ENCODE measurements around the gene BBOF1. TPM values are rescaled to one million over a fixed set of nuclear protein-coding genes. Genes with fewer than 3 reads are reported as not detected.
A peak's percentile ranks its signal among the peaks of the same experiment; 100 is the strongest.

The BBOF1 gene
- total and polyA plus RNA-seq, 12 donors = 1.4 to 29.3 (median 5.3) TPM

- intact Hi-C loops (cut with DNase I) = no loop called here
- no peak for TF ChIP-seq POLR2A (IDR thresholded peaks at IDR 0.05)
- TF ChIP-seq, protein P1, sequence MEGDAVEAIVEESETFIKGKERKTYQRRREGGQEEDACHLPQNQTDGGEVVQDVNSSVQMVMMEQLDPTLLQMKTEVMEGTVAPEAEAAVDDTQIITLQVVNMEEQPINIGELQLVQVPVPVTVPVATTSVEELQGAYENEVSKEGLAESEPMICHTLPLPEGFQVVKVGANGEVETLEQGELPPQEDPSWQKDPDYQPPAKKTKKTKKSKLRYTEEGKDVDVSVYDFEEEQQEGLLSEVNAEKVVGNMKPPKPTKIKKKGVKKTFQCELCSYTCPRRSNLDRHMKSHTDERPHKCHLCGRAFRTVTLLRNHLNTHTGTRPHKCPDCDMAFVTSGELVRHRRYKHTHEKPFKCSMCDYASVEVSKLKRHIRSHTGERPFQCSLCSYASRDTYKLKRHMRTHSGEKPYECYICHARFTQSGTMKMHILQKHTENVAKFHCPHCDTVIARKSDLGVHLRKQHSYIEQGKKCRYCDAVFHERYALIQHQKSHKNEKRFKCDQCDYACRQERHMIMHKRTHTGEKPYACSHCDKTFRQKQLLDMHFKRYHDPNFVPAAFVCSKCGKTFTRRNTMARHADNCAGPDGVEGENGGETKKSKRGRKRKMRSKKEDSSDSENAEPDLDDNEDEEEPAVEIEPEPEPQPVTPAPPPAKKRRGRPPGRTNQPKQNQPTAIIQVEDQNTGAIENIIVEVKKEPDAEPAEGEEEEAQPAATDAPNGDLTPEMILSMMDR (IDR thresholded peaks at IDR 0.05) = no peak
- H3K4me1 ChIP-seq (replicated peaks in 1 of 2) = peaks cover 3 to 12% of the 10 kb centered on the region in 2 donors
- H3K27me3 ChIP-seq = no peaks in the 10 kb centered on the region
- WGBS, 4 donors = 2 to 4% (median 3%) methylated on average over 8 of the region's 8 CpGs
- no peak for DNase-seq
- peak overlapping the region; percentile 84 to 100 (median 97) for H3K27ac ChIP-seq
- H3K9me3 ChIP-seq (replicated peaks in 1 of 3) = no peaks in the 10 kb centered on the region
- H3K4me3 ChIP-seq = peak overlapping the region in 3 of 4 donors; percentile 75 to 96 (median 82)
- no peaks in the 10 kb centered on the region for H3K36me3 ChIP-seq (replicated peaks in 1 of 2)
These were observed 969 bp upstream of the BBOF1 start for GRCh38 chr14:74018174-74018585.

GRCh38 chr14:74019408-74020137 lies 424 bp downstream of the BBOF1 start:
- Histone ChIP-seq H3K9me3 (replicated peaks in 1 of 3) (no peaks in the 10 kb centered on the region), H3K36me3 (replicated peaks in 1 of 2) (no peaks in the 10 kb centered on the region), H3K4me3 (peak overlapping the region in 2 of 4 donors; percentile 75 to 96), H3K4me1 (replicated peaks in 1 of 2) (peaks cover 3 to 12% of the 10 kb centered on the region in 2 donors), H3K27me3 (no peaks in the 10 kb centered on the region), H3K27ac (peak overlapping the region in 4 of 5 donors; percentile 60 to 100 (median 98))
- DNase-seq = peak in 3 of 7 donors; percentile 11 to 58 (median 13)
- TF ChIP-seq, protein P1 (IDR thresholded peaks at IDR 0.05) = no peak
- TF ChIP-seq POLR2A (IDR thresholded peaks at IDR 0.05) = no peak
- intact Hi-C loops (cut with DNase I) = no loop called here
- 3 to 13% (median 5%) methylated on average over 14 to 21 of the region's 21 CpGs for WGBS, 4 donors

GRCh38 chr14:74022346-74022745 lies 3.2 kb downstream of the BBOF1 start:
- Histone ChIP-seq H3K9me3 (replicated peaks in 1 of 3) (no peaks in the 10 kb centered on the region), H3K27me3 (no peaks in the 10 kb centered on the region), H3K4me3 (no peak overlapping the region), H3K4me1 (replicated peaks in 1 of 2) (peaks cover 3 to 12% of the 10 kb centered on the region in 2 donors), H3K27ac (no peak overlapping the region), H3K36me3 (replicated peaks in 1 of 2) (no peaks in the 10 kb centered on the region)
- 83 to 98% (median 87%) methylated on average over 4 of the region's 4 CpGs for WGBS, 4 donors
- intact Hi-C loops (cut with DNase I) = no loop called here
- DNase-seq = no peak
- TF ChIP-seq, protein P1 (IDR thresholded peaks at IDR 0.05) = no peak
- no peak for TF ChIP-seq POLR2A (IDR thresholded peaks at IDR 0.05)

GRCh38 chr14:74029136-74029535 lies 10.0 kb downstream of the BBOF1 start:
- Histone ChIP-seq H3K4me3 (no peak overlapping the region), H3K4me1 (replicated peaks in 1 of 2) (no peaks in the 10 kb centered on the region), H3K9me3 (replicated peaks in 1 of 3) (no peaks in the 10 kb centered on the region), H3K27ac (no peak overlapping the region), H3K27me3 (no peaks in the 10 kb centered on the region), H3K36me3 (replicated peaks in 1 of 2) (no peaks in the 10 kb centered on the region)
- intact Hi-C loops (cut with DNase I) = no loop called here
- no peak for DNase-seq
- WGBS, 4 donors = 97 to 98% (median 98%) methylated on average over 3 of the region's 3 CpGs
- no peak for TF ChIP-seq POLR2A (IDR thresholded peaks at IDR 0.05)

All from adrenal gland (tissue), 12 donors.